G401.6 (cell line): ENCODE results near the gene HBP1.
"Not testable (repeated sequence)": the region's sequence is repeated elsewhere in the genome, so short reads cannot be mapped to it uniquely, and the experiment has no call there.

ENCODE experiments used
- FAIRE-seq: peaks from 2 replicates; lab custom pipeline; 2012; peaks lifted over from hg19 to GRCh38; lab: Jason Lieb, UNC

The HBP1 gene, protein sequence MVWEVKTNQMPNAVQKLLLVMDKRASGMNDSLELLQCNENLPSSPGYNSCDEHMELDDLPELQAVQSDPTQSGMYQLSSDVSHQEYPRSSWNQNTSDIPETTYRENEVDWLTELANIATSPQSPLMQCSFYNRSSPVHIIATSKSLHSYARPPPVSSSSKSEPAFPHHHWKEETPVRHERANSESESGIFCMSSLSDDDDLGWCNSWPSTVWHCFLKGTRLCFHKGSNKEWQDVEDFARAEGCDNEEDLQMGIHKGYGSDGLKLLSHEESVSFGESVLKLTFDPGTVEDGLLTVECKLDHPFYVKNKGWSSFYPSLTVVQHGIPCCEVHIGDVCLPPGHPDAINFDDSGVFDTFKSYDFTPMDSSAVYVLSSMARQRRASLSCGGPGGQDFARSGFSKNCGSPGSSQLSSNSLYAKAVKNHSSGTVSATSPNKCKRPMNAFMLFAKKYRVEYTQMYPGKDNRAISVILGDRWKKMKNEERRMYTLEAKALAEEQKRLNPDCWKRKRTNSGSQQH

DNA sequence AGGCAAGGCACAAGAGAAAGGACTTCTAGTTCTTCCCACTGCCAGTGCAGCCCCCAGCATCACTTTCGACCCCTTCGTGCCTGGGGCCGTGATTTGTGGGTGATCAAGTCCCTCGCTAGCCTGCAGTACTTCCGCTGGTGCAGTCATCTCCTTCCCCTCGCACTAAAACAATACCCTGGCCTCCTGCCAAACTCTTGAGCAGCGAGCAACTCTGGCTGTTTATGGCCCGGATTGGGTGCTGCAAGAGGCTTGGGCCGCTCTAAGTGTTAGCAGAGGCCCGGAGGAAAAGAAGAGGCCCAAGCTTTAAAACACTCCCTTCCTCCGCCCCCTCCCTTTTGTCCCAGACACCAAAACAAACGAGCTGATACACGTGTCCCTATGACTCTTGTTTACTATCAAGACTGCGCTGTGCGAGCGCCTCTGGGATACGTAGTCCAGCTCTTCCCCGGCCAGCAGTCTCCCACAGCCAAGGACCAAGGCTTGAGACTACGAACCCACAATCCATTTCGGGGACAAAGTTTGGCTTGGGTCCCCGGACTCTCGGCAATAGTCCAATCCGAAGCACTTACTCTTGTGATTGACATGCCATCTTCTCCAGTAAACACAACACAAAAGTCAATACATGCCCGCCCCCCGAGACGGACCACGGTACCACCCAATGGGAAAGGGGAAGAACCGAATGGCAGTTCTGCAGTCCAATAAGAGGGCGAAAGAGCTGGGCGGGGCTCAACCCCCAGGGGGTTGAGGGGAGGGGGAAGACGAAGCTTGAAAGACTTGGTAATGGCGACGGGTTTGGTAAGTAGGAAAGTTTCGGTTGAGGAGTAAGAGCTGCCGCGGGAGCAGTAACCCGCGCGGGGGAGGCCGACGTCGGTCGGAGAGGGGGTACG, at the start of gene HBP1:
Gene HBP1 (plus strand): TSS at position 771 of the 887 bp plus-strand sequence. CDS start 10,891 bp downstream, outside the sequence.
- peak; percentile 99 for FAIRE-seq

- FAIRE-seq: no peak
Measured at GRCh38 chr7:107119376-107120105, 49.3 kb upstream of the HBP1 start.

GRCh38 chr7:107122486-107122911, 46.3 kb upstream of the HBP1 start:
- no peak for FAIRE-seq

DNA sequence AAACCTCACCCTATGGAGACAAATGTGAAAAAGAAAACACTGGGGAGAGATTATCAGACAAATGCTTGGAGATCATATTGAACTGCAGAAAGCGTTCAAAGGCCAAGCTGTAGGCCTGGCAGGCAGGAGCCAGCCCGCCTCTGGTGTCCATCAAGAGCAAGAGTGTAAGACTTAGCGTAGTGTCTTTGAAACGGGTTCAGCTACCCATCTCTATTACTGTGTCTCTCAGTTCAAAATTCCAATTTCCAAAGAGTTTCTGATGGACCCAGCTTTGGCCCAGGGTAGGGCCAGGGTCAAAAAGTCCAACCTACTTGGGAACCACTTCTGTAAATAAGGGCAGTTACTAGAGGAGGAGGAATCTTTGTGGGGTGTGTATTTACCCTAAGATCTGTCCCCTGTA, 45.4 kb upstream of the HBP1 start:
- no peak for FAIRE-seq

GRCh38 chr7:107125475-107125874, 43.3 kb upstream of the HBP1 start:
- FAIRE-seq: no peak

DNA sequence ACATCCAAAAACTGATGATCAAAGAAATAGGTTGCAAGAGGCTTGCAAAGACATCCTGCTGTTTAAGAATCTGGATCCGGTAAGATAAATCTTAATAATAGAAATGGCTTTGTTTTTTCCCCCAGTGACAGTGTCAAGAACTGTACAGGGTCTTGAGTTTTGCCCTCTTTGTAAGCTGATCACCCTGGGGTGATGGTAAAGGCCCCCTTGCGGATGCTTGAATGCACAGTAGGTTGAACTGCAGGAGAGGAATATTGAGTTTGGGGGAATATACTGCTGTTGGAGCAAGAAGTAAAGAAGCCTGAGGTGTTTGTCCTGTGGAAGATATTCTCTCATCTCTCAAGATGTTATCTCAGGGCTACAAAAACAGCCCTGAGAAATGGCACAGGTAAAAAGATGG, 40.6 kb upstream of the HBP1 start:
- FAIRE-seq: no peak

GRCh38 chr7:107128748-107129147, 40.1 kb upstream of the HBP1 start:
- FAIRE-seq: peak; percentile 15

GRCh38 chr7:107130487-107131220, 38.1 kb upstream of the HBP1 start:
- no peak for FAIRE-seq

- FAIRE-seq: no peak
Measured at GRCh38 chr7:107133396-107133795, 35.4 kb upstream of the HBP1 start.

GRCh38 chr7:107138696-107139420, 29.9 kb upstream of the HBP1 start:
- FAIRE-seq: no peak

GRCh38 chr7:107143875-107144274, 24.9 kb upstream of the HBP1 start:
- not testable (repeated sequence) for FAIRE-seq

GRCh38 chr7:107145067-107145838, 23.6 kb upstream of the HBP1 start:
- no peak for FAIRE-seq

DNA sequence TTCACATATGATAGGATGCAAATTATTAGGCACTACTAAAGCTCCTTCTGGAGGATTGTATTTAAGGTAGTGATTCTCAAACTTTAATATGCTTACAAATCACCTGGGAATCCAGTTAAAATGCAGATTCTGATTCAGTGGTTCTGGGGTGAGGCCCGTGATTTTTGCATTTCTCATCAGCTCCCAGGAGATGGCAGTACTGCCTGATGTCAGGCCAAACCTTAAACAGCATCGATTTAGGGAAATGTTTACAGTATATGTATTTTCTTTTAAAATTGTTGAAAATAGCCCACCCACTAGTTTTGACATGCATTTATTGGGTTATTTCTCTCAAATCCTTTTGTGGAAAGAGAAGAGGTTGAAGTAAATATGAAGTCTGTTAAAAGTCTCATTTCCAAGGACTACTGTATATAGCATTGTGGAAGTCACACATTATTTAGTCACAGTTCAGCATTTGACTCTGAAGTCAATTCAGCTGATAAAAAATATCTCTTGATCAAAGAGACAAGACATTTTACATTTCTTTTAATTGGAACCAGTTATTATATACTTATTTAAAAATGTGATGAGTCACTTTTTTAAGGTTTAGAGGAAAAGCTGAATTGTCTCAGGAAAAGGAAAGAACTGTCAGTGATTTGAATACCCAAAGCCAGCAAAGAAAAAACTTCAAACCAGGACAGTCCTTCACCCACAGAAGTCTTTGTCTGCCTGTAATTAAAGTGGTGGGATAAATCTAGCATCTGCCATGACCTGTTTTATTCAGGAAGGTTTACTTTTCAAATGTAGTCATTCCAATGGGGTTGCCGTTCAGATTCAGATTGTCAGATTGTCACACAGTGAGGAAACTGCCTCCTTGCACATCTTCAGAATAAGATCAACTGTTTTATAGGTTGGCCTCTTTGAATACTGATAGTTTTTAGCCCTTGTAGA, 21.1 kb upstream of the HBP1 start:
- FAIRE-seq: peak; percentile 92

GRCh38 chr7:107148721-107149120, 20.1 kb upstream of the HBP1 start:
- FAIRE-seq: no peak

DNA sequence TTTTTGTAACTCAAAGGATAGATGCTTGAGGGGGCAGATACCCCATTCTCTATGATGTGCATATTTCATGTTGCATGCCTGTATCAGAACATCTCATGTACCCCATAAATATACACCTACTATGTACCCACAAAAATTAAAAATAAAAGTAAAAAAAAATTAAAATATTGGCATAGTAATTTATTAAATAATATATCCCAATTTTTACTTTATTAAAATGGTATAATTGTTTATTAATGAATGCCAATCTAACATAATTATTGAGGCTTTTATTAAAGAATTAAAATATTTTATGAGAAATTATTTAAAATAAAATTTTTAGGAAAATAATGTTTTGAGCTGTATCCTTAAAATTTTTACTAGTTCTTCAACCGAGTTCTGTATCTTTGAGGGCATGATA, 18.9 kb upstream of the HBP1 start:
- FAIRE-seq: no peak

DNA sequence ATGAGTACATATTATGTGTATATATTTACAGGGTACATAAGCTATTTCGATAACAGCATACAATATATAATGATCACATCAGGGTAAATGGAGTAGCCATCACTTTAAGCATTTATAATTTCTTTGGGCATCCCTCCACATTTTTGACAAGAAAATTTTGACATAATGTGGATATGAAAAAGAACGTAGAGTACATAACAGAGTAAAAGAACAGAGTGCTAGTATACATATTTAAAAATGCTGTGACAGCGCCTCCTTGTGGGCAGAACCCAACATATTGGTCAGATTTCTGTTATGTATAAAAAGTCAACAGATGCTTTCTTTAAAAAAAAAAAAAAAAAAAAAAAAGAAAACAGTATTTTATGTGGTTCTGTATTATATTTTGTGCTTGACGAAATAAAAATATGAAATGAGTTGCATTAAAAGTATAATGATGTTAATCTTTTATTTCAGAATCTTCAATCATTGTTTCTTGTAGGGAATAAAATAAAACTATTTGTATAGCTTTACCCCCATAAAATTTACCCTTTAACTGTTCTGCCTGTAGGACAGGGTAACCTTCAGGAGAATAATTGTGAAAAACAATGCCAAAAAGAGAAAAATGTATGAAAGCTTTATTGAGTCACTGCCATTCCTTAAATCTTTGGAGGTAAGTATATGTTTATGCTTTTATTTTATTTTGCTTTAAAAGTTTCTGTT, 18.3 kb upstream of the HBP1 start:
- peak; percentile 98 for FAIRE-seq

DNA sequence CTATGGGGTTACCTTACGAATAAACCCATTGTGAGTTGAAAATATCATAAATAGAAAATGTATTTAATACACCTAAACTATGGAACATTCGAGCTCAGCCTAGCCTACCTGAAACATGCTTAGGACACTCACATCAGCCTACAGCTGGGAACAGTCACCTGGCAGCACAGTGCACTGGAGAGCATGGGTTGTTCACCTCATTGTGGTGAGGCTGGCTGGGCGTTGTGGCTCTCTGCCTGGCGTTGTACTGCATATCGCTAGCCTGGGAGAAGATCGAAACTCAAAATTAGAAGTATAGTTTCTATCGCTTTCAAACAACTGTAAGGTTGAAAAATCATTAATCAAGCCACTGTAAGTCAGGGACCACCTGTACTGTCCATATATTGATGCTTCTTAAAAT, 17.3 kb upstream of the HBP1 start:
- no peak for FAIRE-seq

GRCh38 chr7:107152011-107152410, 16.8 kb upstream of the HBP1 start:
- FAIRE-seq: no peak
